Fibroblast of lung (primary cell): ENCODE results near the gene TMEM255B. TPM values are rescaled to one million over a fixed set of nuclear protein-coding genes. Genes with fewer than 3 reads are reported as not detected.

ENCODE experiments used
- DNase-seq, 2 donors: peaks; one replicate each; pipeline versions ENCODE4 v3.0.0 to v3.0.0-alpha.2; 2010; ENCODE audit warnings: low read depth in 2 of 2
- H2AFZ ChIP-seq: 2 replicates; pipeline ENCODE4 v1.5.1; 2012; ENCODE audit warnings: low read length, control low read depth, inconsistent platforms
- H3K27ac ChIP-seq: 2 replicates; pipeline ENCODE4 v1.5.1; 2011; ENCODE audit warnings: low read length, control low read depth; ENCODE audit not compliant: insufficient read depth
- H3K27me3 ChIP-seq: 2 replicates; pipeline ENCODE4 v1.5.1; 2011; ENCODE audit warnings: mild to moderate bottlenecking, low read length; ENCODE audit not compliant: control insufficient read depth, insufficient read depth
- H3K36me3 ChIP-seq: 2 replicates; pipeline ENCODE4 v1.5.1; 2011; ENCODE audit warnings: low read length; ENCODE audit not compliant: control insufficient read depth, insufficient read depth
- H3K4me1 ChIP-seq: 2 replicates; pipeline ENCODE4 v1.5.1; 2011; ENCODE audit warnings: low read length; ENCODE audit not compliant: control insufficient read depth, insufficient read depth; ENCODE audit errors: extremely low read depth
- H3K4me2 ChIP-seq: 2 replicates; pipeline ENCODE4 v1.5.1; 2011; ENCODE audit warnings: low read length, control low read depth; ENCODE audit not compliant: insufficient read depth; ENCODE audit errors: extremely low read depth
- H3K4me3 ChIP-seq, 4 experiments: fragments of 200-600 bp in 1 of 4; sonication (generic) in 1 of 4; replicated peaks in 1 of 4; 2 replicates each; pipeline ENCODE4 v1.5.1; 2011 to 2016; ENCODE audit warnings: low read length in 4 of 4, low read depth in 3 of 4, mild to moderate bottlenecking in 3 of 4, control low read depth in 2 of 4, inconsistent platforms in 1 of 4, mixed read lengths in 1 of 4; ENCODE audit not compliant: insufficient read depth in 1 of 4; ENCODE audit errors: control extremely low read depth in 1 of 4
- H3K79me2 ChIP-seq: 2 replicates; pipeline ENCODE4 v1.5.1; 2012; ENCODE audit warnings: mild to moderate bottlenecking, low read length, inconsistent platforms; ENCODE audit not compliant: control insufficient read depth, insufficient read depth
- H3K9ac ChIP-seq: 2 replicates; pipeline ENCODE4 v1.5.1; 2011; ENCODE audit warnings: mild to moderate bottlenecking, low read length, control low read depth; ENCODE audit not compliant: insufficient read depth
- H3K9me3 ChIP-seq: 2 replicates; pipeline ENCODE4 v1.5.1; 2012; ENCODE audit warnings: low read depth, low read length; ENCODE audit not compliant: control insufficient read depth, insufficient read depth
- H4K20me1 ChIP-seq: 2 replicates; pipeline ENCODE4 v1.5.1; 2011; ENCODE audit warnings: low read length; ENCODE audit not compliant: control insufficient read depth, insufficient read depth; ENCODE audit errors: extremely low read depth
- EZH2 ChIP-seq: IDR thresholded peaks from 2 replicates; pipeline ENCODE4 v1.5.1; 2012; ENCODE audit warnings: low read length, control low read depth, mild to moderate bottlenecking; ENCODE audit errors: missing control alignments
- polyA plus RNA-seq, 2 donors: library from polyadenylated mRNA; depleted of rRNA in 1 of 2; stranded (reverse) in 1 of 2; unstranded in 1 of 2; fragments of >200 nt; gene quantifications; 2 replicates each; pipeline ENCODE4 v1.2.1, GENCODE V29; 2011 to 2012; ENCODE audit warnings: missing spikeins in 1 of 2
- total RNA-seq: library from RNA; depleted of rRNA; stranded (reverse); fragments of >200 nt; gene quantifications from 2 replicates; pipeline ENCODE4 v1.2.1, GENCODE V29; 2014
- TF ChIP-seq, protein P1 (sequence below), 2 donors: IDR thresholded peaks in 1 of 2; conservative IDR thresholded peaks in 1 of 2; 1 replicate in 1 of 2; 2 replicates in 1 of 2; pipeline ENCODE4 v1.5.1; 2011 to 2012; ENCODE audit warnings: low read length in 2 of 2, control low read depth in 1 of 2, inconsistent platforms in 1 of 2, low read depth in 1 of 2, mild to moderate bottlenecking in 1 of 2

Gene TMEM255B
- total and polyA plus RNA-seq, 2 donors (not counting 1 experiment from before 2014, with no cell fraction given) = 2.4 to 10.4 TPM

DNA sequence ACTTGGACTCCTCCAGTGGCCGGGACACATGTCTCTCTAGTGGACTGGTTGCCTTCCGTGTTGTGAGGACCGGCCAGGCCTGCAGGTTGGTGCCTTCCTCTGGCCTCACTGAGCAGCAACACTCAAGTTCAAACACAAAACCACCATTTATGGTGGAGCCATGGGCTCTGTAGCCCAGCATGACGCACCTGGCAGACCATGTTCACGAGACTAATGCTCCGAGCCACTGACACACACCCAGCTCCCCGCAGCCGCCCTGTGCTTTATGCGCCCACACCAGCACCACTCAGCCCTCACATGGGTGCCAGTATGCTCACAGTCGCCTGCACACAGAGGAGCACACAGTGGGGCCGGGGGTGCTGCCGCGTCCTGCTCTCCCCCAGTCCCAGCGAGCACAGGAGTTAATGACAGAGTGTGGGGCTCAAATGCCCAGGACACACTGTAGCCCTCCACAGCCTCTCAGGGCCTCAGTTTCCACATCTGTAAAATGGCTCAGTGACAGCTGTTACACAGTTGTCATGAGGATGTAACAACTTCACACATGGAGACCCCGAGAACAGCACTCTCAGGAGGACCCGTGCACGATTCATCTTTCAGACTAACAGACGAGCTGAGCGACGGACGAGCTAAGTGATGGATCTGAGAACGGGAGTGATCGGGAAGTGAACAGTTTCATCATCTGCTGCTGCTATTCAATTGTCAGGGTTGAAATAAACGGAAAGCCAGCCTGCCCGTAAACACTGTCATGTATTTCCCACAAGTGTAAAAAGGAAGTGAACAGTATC, 97.1 kb downstream of the TMEM255B start:
- peaks cover 98% of the 10 kb centered on the region for H3K79me2 ChIP-seq
- DNase-seq = no peak
- H3K36me3 ChIP-seq = peaks cover 14% of the 10 kb centered on the region
- peaks cover 2% of the 10 kb centered on the region for H4K20me1 ChIP-seq
- no peak overlapping the region for H3K9ac ChIP-seq
- H3K27me3 ChIP-seq = no peaks in the 10 kb centered on the region
- H3K27ac ChIP-seq = peak overlapping the region; percentile 72
- TF ChIP-seq EZH2 = no peak
- H3K9me3 ChIP-seq = no peaks in the 10 kb centered on the region
- peaks cover 40% of the 10 kb centered on the region for H3K4me1 ChIP-seq
- H3K4me2 ChIP-seq = peak overlapping the region; percentile 68
- no peak overlapping the region for H3K4me3 ChIP-seq
- no peak overlapping the region for H2AFZ ChIP-seq

DNA sequence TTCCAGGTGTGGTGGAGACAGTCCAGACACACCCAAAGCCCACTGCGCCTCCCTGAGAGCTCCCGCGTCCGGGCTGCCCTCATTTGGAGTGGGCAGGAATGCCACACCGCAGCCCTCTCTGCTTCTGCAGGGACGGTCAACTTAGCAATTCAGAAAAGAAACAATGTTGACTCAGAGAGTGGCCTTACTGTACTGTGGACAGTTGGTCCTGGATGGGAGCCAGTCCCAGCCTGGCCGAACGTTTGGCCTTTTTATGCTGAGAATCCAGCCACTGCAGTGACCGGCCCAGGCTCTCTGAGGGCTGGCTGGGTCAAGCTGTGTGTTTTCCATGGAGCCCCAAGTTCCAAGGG, 97.7 kb downstream of the TMEM255B start:
- Histone ChIP-seq H3K4me1 (peaks cover 42% of the 10 kb centered on the region), H3K9me3 (no peaks in the 10 kb centered on the region), H3K4me3 (no peak overlapping the region), H3K27ac (peak overlapping the region; percentile 72), H3K27me3 (no peaks in the 10 kb centered on the region), H3K9ac (no peak overlapping the region), H3K36me3 (peaks cover 16% of the 10 kb centered on the region), H2AFZ (no peak overlapping the region), H3K79me2 (peaks cover 99% of the 10 kb centered on the region), H4K20me1 (peaks cover 2% of the 10 kb centered on the region), H3K4me2 (peak overlapping the region; percentile 68)
- DNase-seq = peak; percentile 72 to 73
- TF ChIP-seq, protein P1, sequence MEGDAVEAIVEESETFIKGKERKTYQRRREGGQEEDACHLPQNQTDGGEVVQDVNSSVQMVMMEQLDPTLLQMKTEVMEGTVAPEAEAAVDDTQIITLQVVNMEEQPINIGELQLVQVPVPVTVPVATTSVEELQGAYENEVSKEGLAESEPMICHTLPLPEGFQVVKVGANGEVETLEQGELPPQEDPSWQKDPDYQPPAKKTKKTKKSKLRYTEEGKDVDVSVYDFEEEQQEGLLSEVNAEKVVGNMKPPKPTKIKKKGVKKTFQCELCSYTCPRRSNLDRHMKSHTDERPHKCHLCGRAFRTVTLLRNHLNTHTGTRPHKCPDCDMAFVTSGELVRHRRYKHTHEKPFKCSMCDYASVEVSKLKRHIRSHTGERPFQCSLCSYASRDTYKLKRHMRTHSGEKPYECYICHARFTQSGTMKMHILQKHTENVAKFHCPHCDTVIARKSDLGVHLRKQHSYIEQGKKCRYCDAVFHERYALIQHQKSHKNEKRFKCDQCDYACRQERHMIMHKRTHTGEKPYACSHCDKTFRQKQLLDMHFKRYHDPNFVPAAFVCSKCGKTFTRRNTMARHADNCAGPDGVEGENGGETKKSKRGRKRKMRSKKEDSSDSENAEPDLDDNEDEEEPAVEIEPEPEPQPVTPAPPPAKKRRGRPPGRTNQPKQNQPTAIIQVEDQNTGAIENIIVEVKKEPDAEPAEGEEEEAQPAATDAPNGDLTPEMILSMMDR (conservative IDR thresholded peaks at IDR 0.05 in 1 of 2, IDR thresholded peaks at IDR 0.05 in 1 of 2; ENCODE audit: low read depth in 1 of 2, low read length in 2 of 2) = no peak
- no peak for TF ChIP-seq EZH2

DNA sequence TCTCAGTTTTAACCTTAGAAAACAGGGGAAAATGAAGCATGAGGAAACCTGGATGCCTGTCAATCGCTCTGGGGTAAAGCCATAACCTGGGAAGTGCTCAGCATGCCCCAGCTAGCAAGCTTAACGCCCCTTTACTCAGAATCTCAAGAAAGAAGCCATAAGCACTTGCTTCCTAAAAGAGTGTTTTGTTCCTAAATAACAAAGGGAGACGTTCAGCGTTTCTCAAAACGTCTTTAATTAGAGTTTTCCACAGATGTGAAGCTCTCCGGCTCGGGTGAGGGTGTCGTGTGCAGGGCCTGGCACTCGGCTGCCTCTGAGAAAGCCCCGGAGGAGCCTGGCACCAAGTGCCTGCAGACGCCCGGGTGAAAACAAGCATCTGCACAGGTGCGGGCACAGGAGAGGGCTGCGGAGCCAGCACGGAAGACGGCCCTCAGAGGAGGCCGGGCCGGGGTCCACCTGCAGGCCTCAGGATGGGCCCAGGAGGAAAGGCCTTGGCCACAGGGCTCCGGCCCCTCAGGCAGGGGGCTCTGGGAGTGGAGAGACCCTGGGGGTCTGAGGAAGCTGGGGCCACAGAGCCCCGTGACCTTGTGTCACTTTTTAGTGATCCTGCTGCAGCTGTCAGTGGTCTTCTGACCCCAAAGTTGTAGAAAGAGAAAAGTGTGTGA, 98.6 kb downstream of the TMEM255B start:
- H3K27ac ChIP-seq = no peak overlapping the region
- H3K9me3 ChIP-seq = no peaks in the 10 kb centered on the region
- H3K27me3 ChIP-seq = no peaks in the 10 kb centered on the region
- peaks cover 2% of the 10 kb centered on the region for H4K20me1 ChIP-seq
- H3K36me3 ChIP-seq = peaks cover 18% of the 10 kb centered on the region
- H2AFZ ChIP-seq = no peak overlapping the region
- no peak for DNase-seq
- no peak overlapping the region for H3K4me2 ChIP-seq
- peaks cover 42% of the 10 kb centered on the region for H3K4me1 ChIP-seq
- peaks cover 99% of the 10 kb centered on the region for H3K79me2 ChIP-seq
- TF ChIP-seq, protein P1 (conservative IDR thresholded peaks at IDR 0.05 in 1 of 2, IDR thresholded peaks at IDR 0.05 in 1 of 2; ENCODE audit: low read depth in 1 of 2, low read length in 2 of 2) = no peak
- no peak for TF ChIP-seq EZH2
- no peak overlapping the region for H3K4me3 ChIP-seq
- H3K9ac ChIP-seq = no peak overlapping the region
